GM19468 (cell line): ENCODE measurements around the gene ZNF302.
A peak's percentile ranks its signal among the peaks of the same experiment; 100 is the strongest.
"Not testable (repeated sequence)": the region's sequence is repeated elsewhere in the genome, so short reads cannot be mapped to it uniquely, and the experiment has no call there.

Source experiments
- ATAC-seq: cut with Tn5 transposase; IDR thresholded peaks from one replicate; pipeline ENCODE4 v1.9.1; 2021; ENCODE audit warnings: mild to moderate bottlenecking, moderate library complexity, moderate number of reproducible peaks; ENCODE audit not compliant: unreplicated experiment; ENCODE audit errors: extremely low read depth

ZNF302 gene

DNA sequence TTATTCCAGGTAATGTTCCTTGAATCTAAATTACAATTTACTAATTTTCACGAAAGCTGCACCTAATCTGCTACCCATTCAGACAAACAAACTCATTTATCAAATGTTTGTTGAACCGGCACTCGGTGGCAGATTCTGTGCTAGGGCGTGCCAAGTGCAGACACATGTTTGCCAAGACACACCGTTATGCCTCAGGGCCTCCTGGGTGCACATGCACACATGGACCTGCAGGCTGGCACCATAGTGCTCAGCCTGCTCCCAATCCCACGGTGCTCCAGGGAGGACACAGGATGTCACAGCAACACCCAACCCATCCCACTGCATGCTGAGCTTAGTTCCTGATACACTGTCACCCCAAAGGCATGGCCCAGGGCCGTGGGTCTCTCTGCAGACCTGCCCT is 8.2 kb upstream of the ZNF302 start:
- ATAC-seq = no peak

- no peak for ATAC-seq
Observed at GRCh38 chr19:34671972-34672371, 5.5 kb upstream of the ZNF302 start.

DNA sequence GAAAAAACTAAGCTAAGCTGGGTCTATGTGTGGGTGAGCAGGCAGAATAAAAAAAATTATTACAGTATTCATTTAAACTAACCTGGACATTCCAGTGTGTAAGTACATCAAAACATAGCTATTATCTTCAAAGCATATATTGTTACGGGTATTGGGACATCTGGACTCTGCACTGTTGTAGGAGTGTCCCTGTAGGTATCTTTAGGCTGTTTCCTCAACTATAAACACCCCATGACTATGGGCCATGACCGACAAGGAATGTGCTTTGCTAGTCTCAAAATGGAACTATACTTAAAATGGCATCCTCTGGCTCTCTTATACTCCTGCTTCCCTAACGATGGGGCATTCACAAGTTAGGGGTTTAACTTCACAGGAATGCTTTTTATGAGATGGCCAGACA is 3.9 kb upstream of the ZNF302 start:
- ATAC-seq = no peak

DNA sequence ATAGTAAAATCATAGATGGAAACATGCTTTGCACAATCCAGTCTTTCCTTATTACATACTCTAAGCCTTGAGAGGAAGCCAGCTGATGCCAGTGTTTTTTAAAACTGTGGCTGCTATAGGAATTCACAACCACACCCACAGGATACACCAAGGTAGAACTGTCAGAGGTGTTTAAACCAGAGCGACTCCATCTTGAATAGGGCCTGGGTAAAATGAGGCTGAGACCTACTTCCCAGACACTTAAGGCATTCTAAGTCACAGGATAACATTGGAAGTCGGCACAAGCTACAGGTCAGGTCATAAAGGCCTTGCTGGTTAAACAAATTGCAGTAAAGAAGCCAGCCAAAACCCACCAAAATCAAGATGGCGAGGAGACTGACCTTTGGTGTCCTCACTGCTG is 2.2 kb upstream of the ZNF302 start:
- no peak for ATAC-seq

- no peak for ATAC-seq
Observed at GRCh38 chr19:34675919-34676318, 1.6 kb upstream of the ZNF302 start.

- ATAC-seq = peak; percentile 11
Observed at GRCh38 chr19:34676697-34677385, 637 bp upstream of the ZNF302 start, which contains the start of gene SCGB2B2. SCGB2B2 (minus strand) TSS chr19:34677159; CDS start chr19:34594563, 82,596 bp downstream.

- no peak for ATAC-seq
Observed at GRCh38 chr19:34678085-34678412, 571 bp downstream of the ZNF302 start.

- ATAC-seq = no peak
Observed at GRCh38 chr19:34678421-34678820, 943 bp downstream of the ZNF302 start.

DNA sequence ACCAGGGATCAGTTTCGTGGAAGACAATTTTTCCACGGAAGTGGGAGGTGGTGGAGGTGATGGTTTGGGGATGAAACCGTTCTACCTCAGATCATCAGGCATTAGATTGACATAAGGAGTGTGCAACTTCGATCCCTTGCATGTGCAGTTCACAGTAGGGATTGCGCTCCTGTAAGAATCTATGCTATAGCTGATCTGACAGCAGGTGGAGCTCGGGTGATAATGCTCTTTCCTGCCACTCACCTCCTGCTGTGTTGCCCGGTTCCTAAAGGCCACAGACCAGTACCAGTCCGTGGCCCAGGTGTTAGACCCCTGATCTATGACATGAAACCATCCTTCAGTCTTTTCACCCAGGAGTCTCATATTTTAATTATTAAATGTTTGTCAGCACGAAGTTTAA is 4.0 kb downstream of the ZNF302 start:
- ATAC-seq = no peak

GRCh38 chr19:34685266-34685665 is 7.8 kb downstream of the ZNF302 start:
- not testable (repeated sequence) for ATAC-seq

GRCh38 chr19:34686455-34686854 is 9.0 kb downstream of the ZNF302 start:
- no peak for ATAC-seq

- ATAC-seq = no peak
Observed at GRCh38 chr19:34687348-34687747, 9.9 kb downstream of the ZNF302 start.

- no peak for ATAC-seq
Observed at GRCh38 chr19:34688592-34688991, 11.1 kb downstream of the ZNF302 start.

DNA sequence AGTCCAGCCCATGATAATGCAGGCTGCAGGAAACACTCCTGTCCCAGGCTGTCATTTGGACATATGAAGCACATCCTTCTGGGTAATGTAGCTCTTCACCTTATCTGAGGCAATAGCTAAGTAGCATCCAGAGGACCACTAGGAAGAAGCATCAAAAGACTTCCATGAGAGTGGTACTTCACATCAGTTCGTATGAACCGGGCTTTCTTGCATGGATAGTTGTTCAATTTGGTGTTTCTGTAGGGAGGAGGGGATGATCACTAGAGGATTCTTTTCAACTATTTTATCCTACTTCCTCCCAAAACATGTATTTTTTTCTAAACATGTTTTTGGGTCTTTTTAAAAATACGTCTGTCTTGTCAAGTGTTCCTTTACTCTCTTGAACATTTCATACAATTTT is 12.9 kb downstream of the ZNF302 start:
- no peak for ATAC-seq

- ATAC-seq = no peak
Observed at GRCh38 chr19:34692549-34692948, 15.1 kb downstream of the ZNF302 start.

GRCh38 chr19:34707661-34708060 is 30.2 kb downstream of the ZNF302 start:
- no peak for ATAC-seq

GRCh38 chr19:34711890-34712289 is 34.4 kb downstream of the ZNF302 start:
- no peak for ATAC-seq

GRCh38 chr19:34712395-34713261 is 35.1 kb downstream of the ZNF302 start:
- ATAC-seq = no peak

DNA sequence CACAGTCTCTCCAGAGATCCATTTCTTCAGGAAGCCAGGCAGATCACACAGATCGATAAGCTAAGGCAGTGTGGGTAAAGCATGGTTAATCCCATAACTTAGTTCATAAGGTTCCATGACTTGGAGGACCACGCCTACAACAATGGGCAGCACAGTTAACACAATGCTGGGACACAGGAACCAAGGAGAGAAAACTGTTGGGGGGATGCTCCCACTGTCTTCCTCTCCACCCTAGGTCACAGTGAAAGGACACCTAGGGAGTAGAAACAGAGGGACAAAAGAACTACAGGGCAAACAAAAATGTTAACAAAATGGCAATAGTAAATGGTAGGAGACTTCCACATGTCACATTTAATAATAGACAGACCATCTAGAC is 35.8 kb downstream of the ZNF302 start:
- no peak for ATAC-seq

- ATAC-seq = no peak
Observed at GRCh38 chr19:34715357-34715756, 37.9 kb downstream of the ZNF302 start.

DNA sequence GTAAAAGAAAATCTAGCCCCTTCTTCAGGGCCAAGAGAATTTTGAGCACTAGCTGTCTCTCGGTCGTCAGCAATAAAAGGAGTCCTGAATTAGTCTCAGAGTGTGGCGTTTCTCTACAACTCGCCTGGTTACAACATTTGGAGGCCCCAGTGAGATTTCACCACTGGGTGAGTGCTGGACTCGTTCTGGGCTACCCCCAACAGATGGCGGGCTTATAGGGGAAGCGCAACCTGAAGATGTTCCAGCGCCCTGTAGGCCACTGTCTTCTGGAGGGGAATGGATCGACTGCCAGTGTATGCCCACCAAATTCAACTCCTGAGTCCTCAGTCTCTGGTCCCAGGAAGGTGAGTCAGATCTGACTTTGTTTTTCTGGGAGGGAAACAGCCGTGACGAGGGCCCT is 44.9 kb downstream of the ZNF302 start:
- ATAC-seq = no peak

GRCh38 chr19:34725400-34725799 is 47.9 kb downstream of the ZNF302 start:
- no peak for ATAC-seq
